HepG2 (cell line): Measurements from ENCODE around the gene ENSA. TPM values are rescaled to one million over a fixed set of nuclear protein-coding genes. Genes with fewer than 3 reads are reported as not detected.
A peak's percentile ranks its signal among the peaks of the same experiment; 100 is the strongest.

Source experiments
- ARNT ChIP-seq: fragments of 450-650 bp; IDR thresholded peaks from 2 replicates; pipeline ENCODE4 v1.6.1; 2017
- CEBPG ChIP-seq: IDR thresholded peaks from 2 replicates; pipeline ENCODE4 v1.6.1; 2016
- FOXA1 ChIP-seq, 2 experiments: fragments of 450-650 bp in 1 of 2; sonication (generic) in 1 of 2; formaldehyde crosslinking in 1 of 2; IDR thresholded peaks; 2 replicates each; pipeline versions ENCODE4 v1.4.0 to v1.6.1; 2016 to 2020; ENCODE audit warnings: missing genetic modification reagents in 1 of 2
- ISL2 ChIP-seq: sonication (generic); formaldehyde crosslinking; IDR thresholded peaks from 2 replicates; pipeline ENCODE4 v1.5.0; 2020; ENCODE audit warnings: missing genetic modification reagents
- MED1 ChIP-seq: sonication (generic); formaldehyde crosslinking; IDR thresholded peaks from 2 replicates; pipeline ENCODE4 v1.4.0; 2020; ENCODE audit warnings: missing genetic modification reagents
- POLR2A ChIP-seq, 2 experiments: IDR thresholded peaks; 2 replicates each; pipeline ENCODE4 v1.6.1; 2011; ENCODE audit warnings: low read depth in 2 of 2, low read length in 2 of 2, mild to moderate bottlenecking in 1 of 2, moderate library complexity in 1 of 2; ENCODE audit not compliant: insufficient read depth in 1 of 2
- ZMAT3 ChIP-seq: sonication (generic); formaldehyde crosslinking; conservative IDR thresholded peaks from 2 replicates; pipeline ENCODE4 v1.7.0; 2021; ENCODE audit warnings: missing genetic modification reagents
- ZNF12 ChIP-seq: sonication (generic); formaldehyde crosslinking; IDR thresholded peaks from 2 replicates; pipeline ENCODE4 v1.5.0; 2020; ENCODE audit warnings: missing genetic modification reagents
- ZNF160 ChIP-seq: sonication (generic); formaldehyde crosslinking; IDR thresholded peaks from 2 replicates; pipeline ENCODE4 v1.8.0; 2022; ENCODE audit warnings: mild to moderate bottlenecking, inconsistent platforms, missing genetic modification reagents
- ZNF598 ChIP-seq: sonication (generic); formaldehyde crosslinking; IDR thresholded peaks from 2 replicates; pipeline ENCODE4 v1.5.1; 2020; ENCODE audit warnings: mild to moderate bottlenecking, missing genetic modification reagents, borderline replicate concordance
- ZSCAN12 ChIP-seq: sonication (generic); formaldehyde crosslinking; IDR thresholded peaks from 2 replicates; pipeline ENCODE4 v1.9.0; 2021; ENCODE audit warnings: mild to moderate bottlenecking, missing genetic modification reagents
- polyA plus RNA-seq, 8 experiments: library from polyadenylated mRNA; depleted of rRNA in 3 of 8; stranded (reverse) in 7 of 8; unstranded in 1 of 8; fragments of >200 nt; fragmentation: Illumina TruSeq in 4 of 8; extraction: Trizol in 4 of 8; gene quantifications; 2 replicates each; pipeline versions ENCODE4 v1.2.1 to v1.2.3, GENCODE V29; 2011 to 2016; ENCODE audit warnings: low read depth in 4 of 8, missing spikeins in 1 of 8, mixed read lengths in 1 of 8; ENCODE audit not compliant: insufficient read depth in 1 of 8
- total RNA-seq, 5 experiments: library from RNA; depleted of rRNA; stranded (reverse); fragments of >200 nt; fragmentation: Illumina TruSeq; extraction: Trizol; gene quantifications; 2 replicates each; pipeline ENCODE4 v1.2.3, GENCODE V29; 2016; ENCODE audit warnings: low read depth in 1 of 5
- TF ChIP-seq, protein P1 (sequence below): sonication (generic); formaldehyde crosslinking; IDR thresholded peaks from 2 replicates; pipeline ENCODE4 v1.4.0; 2020; ENCODE audit warnings: missing genetic modification reagents
- TF ChIP-seq, protein P2 (sequence below): sonication (generic); formaldehyde crosslinking; IDR thresholded peaks from 2 replicates; pipeline ENCODE4 v1.4.0; 2020; ENCODE audit warnings: missing genetic modification reagents
- TF ChIP-seq, protein P3 (sequence below): sonication (generic); formaldehyde crosslinking; IDR thresholded peaks from 2 replicates; pipeline ENCODE4 v1.4.0; 2020; ENCODE audit warnings: missing genetic modification reagents

Gene ENSA
- total and polyA plus RNA-seq, 2 of the 13 experiments (the other 11 are each of a cell fraction or from before 2014, with no cell fraction given), result 54.5 to 111 TPM

DNA sequence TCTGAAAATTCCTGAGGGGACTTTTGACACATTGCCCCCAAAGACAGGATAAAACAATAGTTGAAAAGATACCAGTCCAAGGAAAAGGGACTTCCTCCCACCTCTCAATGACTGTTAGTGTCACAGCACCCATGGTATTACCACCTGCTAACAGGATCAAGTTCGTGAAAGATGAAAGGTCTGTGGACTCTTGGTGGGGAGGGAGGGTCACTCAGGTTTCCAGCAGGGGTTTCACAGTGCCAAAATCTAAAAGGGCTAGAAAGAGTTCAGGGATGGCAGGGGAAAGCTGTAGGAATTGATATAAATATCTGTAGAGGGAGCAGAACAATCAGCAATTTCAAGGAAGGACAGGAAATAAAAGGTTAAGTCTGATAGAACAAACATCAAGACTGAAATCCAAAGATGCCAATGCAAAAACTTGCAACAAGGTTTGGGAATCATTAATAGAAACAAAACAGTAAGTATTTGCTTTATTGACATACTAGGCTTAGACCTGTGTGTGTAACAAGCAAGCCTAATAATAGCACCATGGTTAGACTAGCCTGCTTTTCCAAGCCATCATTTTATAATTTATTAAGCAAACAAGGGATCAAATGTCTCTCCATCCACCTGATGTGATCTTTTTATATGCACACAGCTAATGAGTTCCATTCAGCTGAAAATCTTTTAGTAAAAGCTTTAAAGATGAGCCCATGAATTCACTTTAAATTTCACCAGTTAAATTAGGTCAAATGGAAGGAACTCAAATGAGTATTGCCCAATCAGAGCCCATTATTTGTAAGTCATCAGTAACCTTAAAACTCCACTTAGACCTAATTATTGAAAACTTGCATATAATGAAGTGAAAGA lies 53.7 kb downstream of the ENSA start (continued):
- TF ChIP-seq, protein P1, sequence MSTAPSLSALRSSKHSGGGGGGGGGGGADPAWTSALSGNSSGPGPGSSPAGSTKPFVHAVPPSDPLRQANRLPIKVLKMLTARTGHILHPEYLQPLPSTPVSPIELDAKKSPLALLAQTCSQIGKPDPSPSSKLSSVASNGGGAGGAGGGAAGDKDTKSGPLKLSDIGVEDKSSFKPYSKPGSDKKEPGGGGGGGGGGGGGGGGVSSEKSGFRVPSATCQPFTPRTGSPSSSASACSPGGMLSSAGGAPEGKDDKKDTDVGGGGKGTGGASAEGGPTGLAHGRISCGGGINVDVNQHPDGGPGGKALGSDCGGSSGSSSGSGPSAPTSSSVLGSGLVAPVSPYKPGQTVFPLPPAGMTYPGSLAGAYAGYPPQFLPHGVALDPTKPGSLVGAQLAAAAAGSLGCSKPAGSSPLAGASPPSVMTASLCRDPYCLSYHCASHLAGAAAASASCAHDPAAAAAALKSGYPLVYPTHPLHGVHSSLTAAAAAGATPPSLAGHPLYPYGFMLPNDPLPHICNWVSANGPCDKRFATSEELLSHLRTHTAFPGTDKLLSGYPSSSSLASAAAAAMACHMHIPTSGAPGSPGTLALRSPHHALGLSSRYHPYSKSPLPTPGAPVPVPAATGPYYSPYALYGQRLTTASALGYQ (CRISPR knock-in tag), result peak; percentile 29; the same call in 1 of the 2 replicates
- TF ChIP-seq, protein P2, sequence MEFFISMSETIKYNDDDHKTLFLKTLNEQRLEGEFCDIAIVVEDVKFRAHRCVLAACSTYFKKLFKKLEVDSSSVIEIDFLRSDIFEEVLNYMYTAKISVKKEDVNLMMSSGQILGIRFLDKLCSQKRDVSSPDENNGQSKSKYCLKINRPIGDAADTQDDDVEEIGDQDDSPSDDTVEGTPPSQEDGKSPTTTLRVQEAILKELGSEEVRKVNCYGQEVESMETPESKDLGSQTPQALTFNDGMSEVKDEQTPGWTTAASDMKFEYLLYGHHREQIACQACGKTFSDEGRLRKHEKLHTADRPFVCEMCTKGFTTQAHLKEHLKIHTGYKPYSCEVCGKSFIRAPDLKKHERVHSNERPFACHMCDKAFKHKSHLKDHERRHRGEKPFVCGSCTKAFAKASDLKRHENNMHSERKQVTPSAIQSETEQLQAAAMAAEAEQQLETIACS (CRISPR knock-in tag), result 0 out of 2 replicates have a peak, but pooled peaks have one; percentile 20
- peak in 1 of 2 experiments; percentile 22; a peak in 2 of 4 replicates for TF ChIP-seq POLR2A (IDR thresholded peaks at IDR 0.05; ENCODE audit: insufficient read depth in 1 of 2, low read depth in 2 of 2, low read length in 2 of 2)
- TF ChIP-seq ZNF160 (CRISPR knock-in tag), result no peak
- peak; percentile 89 for TF ChIP-seq ZNF12 (CRISPR knock-in tag)
- TF ChIP-seq FOXA1 (IDR thresholded peaks at IDR 0.05), result peak; percentile 55
- TF ChIP-seq FOXA1 (CRISPR knock-in tag; IDR thresholded peaks at IDR 0.05), result peak; percentile 70
- no peak for TF ChIP-seq ARNT
- TF ChIP-seq, protein P3, sequence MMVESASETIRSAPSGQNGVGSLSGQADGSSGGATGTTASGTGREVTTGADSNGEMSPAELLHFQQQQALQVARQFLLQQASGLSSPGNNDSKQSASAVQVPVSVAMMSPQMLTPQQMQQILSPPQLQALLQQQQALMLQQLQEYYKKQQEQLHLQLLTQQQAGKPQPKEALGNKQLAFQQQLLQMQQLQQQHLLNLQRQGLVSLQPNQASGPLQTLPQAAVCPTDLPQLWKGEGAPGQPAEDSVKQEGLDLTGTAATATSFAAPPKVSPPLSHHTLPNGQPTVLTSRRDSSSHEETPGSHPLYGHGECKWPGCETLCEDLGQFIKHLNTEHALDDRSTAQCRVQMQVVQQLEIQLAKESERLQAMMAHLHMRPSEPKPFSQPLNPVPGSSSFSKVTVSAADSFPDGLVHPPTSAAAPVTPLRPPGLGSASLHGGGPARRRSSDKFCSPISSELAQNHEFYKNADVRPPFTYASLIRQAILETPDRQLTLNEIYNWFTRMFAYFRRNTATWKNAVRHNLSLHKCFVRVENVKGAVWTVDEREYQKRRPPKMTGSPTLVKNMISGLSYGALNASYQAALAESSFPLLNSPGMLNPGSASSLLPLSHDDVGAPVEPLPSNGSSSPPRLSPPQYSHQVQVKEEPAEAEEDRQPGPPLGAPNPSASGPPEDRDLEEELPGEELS (CRISPR knock-in tag), result peak; percentile 38; the same call in 1 of the 2 replicates
- 0 out of 2 replicates have a peak, but pooled peaks have one; percentile 49 for TF ChIP-seq ZSCAN12 (CRISPR knock-in tag)
- no peak for TF ChIP-seq ZNF598 (CRISPR knock-in tag)
- 0 out of 2 replicates have a peak, but pooled peaks have one; percentile 15 for TF ChIP-seq ISL2 (CRISPR knock-in tag)
- 0 out of 2 replicates have a peak, but pooled peaks have one; percentile 23 for TF ChIP-seq ZMAT3 (CRISPR knock-in tag)
- peak; percentile 54; the same call in 1 of the 2 replicates for TF ChIP-seq CEBPG (CRISPR knock-in tag)
- TF ChIP-seq MED1 (CRISPR knock-in tag), result 0 out of 2 replicates have a peak, but pooled peaks have one; percentile 34
- TF ChIP-seq, all 625 proteins: peak for 21
